GM12874 (cell line): ENCODE data around the gene RELT.

Experiments
- CTCF ChIP-seq: IDR thresholded peaks from 2 replicates; pipeline ENCODE4 v1.5.1; 2011; ENCODE audit warnings: low read depth, mild to moderate bottlenecking, control low read depth, low read length, moderate library complexity; ENCODE audit not compliant: insufficient read depth

RELT gene

GRCh38 chr11:73412308-73412707, 36.1 kb downstream of the RELT start:
- no peak for TF ChIP-seq CTCF

GRCh38 chr11:73413256-73413655, 37.1 kb downstream of the RELT start:
- TF ChIP-seq CTCF: no peak

GRCh38 chr11:73414977-73415651, 38.9 kb downstream of the RELT start:
- TF ChIP-seq CTCF: no peak

- TF ChIP-seq CTCF: no peak
These were observed 39.8 kb downstream of the RELT start for GRCh38 chr11:73415854-73416615.

GRCh38 chr11:73416786-73417185, 40.6 kb downstream of the RELT start:
- TF ChIP-seq CTCF: no peak

- no peak for TF ChIP-seq CTCF
These were observed 43.9 kb downstream of the RELT start for GRCh38 chr11:73420136-73420535.

- no peak for TF ChIP-seq CTCF
These were observed 46.7 kb downstream of the RELT start for GRCh38 chr11:73422886-73423285.
